Ramos (cell line): ENCODE data around the gene TENM4.

Experiments
- in situ Hi-C: fragments of 300-500 bp; cut with MboI; formaldehyde crosslinking; loops from one replicate; pipeline ENCODE4 v1.14.3; 2022; ENCODE audit warnings: low sequenced_read_pairs; ENCODE audit not compliant: unreplicated experiment

The TENM4 gene

DNA sequence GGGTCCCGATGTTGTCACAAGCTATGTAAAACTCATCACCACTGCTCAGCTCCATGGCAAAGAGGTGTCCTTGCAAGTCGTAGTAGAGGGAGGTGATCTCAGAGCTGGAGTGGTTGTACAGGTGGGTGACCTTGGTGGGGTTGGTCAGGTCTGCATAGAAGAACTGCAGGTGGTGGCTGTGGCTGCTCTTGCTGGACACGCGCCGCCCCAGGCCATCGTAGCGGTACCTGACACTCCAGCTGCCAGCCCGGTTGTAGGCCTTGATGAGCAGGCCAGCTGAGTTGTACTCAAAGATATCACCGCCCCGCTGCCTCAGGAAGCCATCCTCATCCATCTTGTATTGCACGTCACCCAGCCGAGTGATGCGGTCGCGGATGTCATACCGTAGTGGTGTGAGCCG lies 771.6 kb downstream of the TENM4 start:
- in situ Hi-C loops: no loop called here

DNA sequence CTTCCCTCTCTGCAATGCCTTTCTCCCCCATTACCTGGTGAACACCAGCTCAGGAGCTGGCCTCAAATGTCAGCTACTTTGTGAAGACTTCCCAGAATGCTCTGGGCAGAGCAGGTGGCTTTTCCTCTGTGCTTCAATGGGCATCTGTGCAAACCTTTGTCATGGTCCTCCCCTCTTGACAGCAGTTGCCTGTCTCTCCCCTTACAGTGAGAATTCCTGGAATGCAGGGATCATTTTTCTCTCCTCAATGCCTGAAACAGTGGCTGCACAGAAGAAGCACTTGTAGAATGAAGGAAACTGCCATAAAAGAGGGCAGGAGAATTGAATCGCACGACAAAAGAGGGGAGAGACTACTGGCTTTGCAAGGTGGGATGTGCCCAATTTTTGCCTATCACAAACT lies 773.4 kb downstream of the TENM4 start:
- in situ Hi-C loops: no loop called here

DNA sequence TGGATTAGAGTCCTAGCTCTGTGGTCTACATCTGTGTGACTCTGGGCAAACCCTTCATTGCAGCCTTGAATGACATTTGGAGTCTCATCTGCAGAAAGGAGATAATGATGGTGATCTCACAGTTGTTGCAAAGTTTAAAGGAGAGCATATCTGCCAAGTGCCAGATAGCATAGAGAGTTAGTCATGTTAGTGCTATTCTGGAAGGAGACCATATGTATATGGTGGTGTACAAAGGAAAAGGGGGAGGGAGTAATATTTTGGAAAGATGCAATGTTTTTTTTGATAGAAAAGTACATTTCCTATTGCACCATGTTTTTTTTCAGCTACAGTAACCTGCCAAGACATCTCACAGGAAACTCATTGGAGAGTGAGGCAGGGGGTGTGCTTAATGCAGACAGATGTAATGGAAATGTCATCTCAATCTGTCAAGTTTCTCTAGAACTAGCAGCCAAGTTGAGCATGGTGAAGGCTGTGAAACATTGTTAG lies 774.1 kb downstream of the TENM4 start:
- in situ Hi-C loops: no loop called here

DNA sequence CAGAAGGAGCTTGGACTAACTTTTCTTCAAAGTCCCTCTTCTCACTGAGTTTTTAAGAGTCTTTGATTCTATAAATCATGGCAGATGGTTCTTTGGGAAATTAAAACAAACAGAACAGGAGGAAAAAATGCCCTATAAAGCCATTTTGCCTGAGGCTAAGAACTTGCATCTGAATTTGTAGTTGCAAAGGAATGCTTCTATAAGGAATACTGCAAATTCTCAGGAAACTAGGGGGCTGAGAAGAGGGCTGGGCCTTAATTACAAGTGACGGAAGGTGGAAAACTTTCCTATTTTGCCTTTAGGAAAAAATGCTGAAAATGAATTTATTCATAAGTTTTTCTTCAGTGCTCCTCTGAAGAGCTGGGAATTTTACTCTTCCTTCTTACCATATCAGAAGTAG lies 776.2 kb downstream of the TENM4 start:
- in situ Hi-C loops: no loop called here

DNA sequence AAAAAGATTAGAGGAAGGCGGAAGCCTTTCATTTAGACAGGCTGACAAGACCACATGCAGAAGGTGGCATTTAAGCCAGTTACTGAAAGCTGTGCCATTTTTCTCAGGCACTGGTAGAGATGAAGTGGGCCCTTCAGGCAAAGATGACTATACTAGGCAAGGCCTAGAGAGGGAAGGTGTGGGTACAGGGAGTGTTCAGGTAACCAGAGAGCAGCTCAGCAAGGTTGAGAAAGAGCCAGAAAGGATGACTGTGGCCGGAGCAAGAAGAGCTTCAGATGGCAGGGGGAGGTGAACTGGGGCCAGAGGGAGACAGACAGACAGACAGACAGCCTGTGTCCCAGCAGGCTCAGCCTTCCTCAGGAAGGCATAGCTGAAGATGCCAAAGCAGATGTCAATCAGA lies 778.0 kb downstream of the TENM4 start:
- in situ Hi-C loops: no loop called here

DNA sequence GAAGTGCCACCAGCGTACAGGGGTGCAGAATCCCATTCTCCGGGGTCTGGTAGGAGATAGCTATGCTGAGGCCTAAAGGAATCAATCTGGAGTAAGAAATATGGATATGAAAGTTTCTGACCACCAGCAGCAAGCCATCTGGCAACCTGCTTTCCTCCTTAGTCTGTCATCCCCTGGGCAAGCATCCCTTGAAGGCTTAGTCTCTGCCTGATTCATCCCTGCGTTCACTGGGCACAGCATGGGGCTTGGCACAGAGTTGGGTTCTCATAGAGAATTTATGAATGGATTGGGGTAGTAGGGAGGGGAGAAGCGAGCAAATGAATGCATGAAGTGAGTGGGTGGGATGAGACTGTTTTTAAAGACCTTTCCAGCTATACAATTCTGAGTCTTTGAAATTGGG lies 780.4 kb downstream of the TENM4 start:
- in situ Hi-C loops: no loop called here

DNA sequence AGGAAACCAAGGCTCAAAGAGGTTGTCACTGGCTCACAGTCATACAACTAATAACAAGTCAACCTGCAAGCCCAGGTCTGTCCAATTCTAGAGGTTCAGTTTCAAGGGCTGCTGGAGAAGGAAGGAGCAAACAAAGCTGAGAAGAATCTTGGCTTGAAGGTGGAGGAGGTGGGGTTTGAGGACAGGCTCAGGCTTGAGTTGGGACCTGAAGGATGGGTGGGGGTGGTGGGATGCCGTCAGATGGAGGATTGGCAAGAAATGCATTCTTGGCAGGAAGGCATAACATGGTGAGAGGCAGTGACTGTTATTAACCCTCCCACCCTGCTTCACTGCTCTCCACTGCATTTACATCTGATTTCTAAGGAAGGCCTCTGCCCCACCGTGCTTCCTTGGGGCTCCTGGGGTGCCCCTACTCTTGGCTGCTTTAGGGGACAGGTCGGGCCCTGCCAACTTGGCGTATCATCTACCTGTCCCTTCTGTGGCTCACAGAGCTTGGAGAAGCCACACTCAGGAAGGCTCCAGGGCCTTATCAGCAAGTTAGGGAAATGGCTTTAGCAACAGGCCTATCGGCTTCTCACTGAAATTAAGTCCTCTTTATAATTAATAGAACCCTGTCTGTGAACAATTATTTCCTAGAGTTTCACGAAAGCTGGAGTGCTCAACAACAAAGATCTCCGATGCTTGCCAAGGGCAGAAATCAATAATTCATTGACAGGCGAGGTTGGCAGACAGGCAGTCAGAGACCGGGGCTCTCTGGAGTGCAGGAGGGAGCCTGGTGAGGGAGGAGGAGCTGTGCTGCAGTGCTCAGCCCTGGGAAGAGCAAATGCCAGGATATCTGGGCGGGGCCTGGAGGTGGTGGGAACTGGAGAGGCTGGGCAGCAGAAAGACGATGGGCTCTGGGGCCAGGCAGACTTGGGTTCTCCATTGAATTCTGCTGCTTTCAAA lies 781.2 kb downstream of the TENM4 start:
- in situ Hi-C loops: no loop called here

DNA sequence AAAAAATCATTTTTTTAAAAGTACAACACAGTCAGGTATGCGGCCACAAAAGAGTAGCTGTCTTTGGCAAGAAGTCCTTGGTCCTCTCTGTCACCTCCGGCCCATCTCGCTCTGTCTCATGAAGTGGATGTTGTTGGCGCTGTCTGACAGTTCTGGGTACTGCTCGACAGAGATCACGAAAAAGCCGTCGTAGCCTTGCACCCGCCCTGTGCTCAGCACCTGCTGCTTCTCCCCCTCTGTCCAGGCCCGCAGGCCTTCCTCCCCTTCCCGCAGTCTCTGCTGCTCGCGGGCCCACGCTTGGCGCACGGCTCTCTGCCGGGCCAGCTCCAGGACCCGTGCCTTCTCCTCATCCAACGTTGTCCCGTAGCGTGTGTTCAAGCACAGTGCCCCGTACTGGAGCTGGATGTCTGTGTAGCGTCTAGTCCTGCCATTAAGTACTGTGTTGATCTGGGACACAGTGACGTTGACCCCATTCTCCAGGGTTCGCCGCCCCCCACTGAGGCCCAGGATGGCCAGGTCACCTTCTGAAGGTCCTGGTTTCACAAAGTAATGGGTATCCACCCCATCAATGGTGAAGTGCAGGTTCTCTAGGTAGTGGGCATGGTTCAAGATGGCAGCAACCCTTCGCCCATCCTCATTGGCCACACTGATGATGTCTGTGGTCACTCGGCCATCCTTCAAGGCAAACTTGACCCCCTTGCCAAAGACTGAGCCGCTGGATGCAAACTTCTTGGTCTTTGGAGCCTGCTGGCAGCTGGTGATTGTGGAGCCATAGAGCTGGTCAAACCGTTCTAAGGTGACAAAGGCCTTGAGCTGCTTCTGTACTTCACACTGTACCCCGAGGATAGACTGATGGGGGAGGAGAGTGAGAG lies 782.6 kb downstream of the TENM4 start:
- in situ Hi-C loops: no loop called here

DNA sequence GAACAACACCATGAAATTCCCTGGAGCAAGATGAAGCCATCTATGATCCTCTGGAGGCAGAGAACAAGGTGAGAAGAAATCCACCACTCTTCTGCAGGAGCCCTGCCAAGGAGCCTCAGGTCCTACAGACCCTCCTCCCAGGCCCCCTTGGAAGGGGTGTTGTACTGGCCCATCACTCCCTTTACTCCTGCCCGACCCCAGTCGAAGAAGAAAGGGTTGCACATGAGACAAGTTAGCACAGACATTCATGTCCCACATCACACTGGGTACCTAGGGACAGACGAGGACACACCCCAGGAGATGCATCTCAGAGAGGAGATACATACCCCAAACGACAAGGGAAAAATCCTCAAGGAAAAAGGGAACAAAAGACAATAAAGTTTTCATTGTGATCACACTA lies 783.4 kb downstream of the TENM4 start:
- in situ Hi-C loops: no loop called here

DNA sequence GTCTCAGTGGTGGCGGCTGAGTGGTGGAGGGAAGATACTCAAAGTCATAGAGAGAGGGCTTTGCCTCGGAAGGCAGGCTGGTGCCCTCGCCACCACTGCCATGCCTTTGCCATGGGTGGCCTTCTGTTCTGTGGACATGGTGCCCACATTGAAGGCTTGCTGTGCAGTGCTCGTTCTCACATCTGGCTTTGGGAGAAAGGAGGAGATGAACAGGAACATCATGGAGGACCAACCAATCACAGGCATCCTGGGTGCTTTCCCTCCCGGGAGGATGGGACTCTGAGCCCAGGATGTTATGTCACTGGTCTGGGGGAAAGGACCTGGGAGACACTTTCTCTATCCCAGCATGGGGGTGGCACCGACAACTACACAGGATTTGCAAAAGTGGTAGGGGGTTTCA lies 783.8 kb downstream of the TENM4 start:
- in situ Hi-C loops: no loop called here

DNA sequence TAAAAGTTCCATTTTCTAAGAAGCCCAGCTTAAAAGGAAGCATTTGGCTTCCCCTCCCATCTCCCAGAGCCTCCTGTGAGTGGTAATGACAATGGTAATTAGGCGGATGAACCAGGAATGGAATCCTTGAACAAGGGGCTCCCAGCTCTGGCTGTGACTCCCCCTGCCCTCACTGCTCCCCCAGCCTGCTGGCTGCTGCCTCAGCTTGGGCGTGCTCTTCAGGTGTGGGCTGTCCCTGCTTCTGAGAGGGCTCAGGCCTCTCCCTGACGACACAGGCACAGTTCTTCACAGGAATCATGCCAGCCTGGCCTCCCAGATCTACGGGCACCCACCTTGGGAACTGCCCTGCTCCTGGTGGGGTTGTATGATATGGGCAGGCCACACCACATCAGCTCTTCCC lies 784.5 kb downstream of the TENM4 start:
- in situ Hi-C loops: no loop called here

DNA sequence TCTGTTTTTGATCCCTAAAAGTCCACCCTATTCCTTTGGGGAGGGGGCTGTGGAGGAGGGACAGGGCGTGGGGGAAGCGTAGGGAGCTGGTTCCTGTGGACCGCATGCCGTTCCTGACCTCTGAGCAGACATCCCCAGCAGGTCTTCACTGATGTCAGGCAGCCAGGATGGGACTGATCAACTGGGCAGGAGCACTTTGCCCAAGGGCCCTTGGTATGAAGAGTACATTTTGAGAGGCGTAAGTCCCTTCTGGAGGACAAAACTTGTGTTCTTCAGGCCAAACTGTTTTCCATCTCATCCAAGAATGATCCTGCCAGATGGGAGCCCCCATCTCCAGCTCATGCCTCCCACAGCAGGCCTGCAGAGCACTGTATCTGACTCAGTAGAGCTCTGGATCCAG lies 785.3 kb downstream of the TENM4 start:
- in situ Hi-C loops: no loop called here

DNA sequence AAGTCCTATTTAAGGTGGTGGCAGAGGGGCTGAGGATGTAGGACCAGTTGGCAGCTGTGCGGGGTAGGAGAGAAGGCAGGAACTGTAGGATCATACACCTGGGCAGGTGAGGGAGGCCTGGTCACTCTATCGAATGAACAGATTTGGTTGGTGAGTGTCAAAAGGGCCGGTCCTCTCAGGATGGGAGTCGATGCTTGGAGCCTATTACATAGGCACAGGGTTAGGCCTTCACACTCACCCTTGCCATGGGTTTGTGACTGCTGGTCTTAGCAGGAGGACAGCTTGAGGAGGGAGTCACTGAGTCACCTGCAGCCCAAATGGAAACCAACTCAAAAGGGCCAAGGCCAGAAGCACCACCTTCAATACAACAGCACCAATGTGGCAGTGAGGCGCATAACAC lies 786.0 kb downstream of the TENM4 start:
- in situ Hi-C loops: no loop called here

DNA sequence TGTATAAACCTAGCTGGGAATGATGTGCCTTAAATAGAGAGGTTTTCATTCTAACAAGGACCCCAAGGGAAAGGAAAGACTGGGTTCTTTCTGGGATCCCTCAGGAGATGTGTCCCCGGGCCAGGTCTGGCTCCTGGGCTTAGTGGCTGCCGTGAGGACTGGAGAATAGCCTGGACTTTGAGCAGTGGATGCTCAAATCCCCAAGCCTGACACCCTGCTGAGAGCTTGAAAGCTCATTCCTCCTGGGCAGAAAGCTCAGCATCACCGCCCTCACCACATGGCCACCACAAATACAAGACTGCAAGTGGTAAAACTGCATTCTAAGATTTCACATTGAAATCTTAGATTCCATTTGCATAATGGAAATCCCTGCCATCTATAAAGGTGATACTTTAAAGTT lies 786.8 kb downstream of the TENM4 start:
- in situ Hi-C loops: no loop called here

DNA sequence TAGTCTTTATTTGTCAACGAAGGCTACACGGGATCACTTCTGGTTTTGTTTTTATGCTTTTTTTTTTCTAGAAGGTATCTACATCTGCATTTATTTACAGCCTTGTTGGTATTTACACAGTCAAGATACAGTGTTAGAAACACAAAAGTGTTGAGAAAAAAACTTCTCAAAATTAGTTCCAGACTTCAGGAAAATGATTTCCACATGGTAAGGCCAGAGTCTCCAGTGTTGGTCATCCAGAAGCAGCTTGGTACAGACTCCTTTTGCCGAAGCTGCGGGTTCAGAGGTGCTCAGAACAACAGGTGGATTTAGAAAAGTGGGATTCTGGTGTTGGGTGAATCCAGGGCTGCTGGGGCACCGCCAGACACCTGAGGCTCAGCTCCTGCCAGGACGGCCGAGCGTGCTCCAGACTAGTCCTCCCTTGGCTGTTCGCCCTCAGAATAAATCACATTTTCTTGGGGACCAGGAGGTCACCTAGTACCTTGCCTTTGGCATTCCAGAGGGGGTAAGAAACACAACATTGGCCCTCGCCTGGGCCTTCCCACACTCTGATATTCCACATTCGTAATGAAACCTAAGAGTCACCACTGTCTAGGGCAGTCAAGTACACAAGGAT lies 787.4 kb downstream of the TENM4 start:
- in situ Hi-C loops: no loop called here

DNA sequence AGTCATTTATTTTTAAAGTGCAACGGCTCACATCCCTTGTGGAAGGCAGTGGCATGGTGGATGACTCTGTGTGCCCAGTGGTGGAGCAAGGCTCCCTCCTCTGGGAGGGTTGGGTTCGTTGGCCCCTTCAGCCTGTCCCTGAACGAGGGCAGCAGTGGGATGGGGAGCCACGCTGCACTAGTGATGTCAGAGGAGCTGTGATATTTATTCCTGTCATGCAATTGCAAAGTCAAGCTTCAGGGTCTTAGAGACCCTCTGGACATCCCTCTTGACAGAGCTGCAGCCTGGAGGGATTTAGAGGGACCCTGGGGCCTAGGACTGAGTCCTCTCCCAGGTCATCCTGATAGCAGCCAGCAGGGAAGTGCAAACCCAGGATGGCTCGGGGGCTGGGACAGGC lies 788.0 kb downstream of the TENM4 start:
- in situ Hi-C loops: no loop called here

DNA sequence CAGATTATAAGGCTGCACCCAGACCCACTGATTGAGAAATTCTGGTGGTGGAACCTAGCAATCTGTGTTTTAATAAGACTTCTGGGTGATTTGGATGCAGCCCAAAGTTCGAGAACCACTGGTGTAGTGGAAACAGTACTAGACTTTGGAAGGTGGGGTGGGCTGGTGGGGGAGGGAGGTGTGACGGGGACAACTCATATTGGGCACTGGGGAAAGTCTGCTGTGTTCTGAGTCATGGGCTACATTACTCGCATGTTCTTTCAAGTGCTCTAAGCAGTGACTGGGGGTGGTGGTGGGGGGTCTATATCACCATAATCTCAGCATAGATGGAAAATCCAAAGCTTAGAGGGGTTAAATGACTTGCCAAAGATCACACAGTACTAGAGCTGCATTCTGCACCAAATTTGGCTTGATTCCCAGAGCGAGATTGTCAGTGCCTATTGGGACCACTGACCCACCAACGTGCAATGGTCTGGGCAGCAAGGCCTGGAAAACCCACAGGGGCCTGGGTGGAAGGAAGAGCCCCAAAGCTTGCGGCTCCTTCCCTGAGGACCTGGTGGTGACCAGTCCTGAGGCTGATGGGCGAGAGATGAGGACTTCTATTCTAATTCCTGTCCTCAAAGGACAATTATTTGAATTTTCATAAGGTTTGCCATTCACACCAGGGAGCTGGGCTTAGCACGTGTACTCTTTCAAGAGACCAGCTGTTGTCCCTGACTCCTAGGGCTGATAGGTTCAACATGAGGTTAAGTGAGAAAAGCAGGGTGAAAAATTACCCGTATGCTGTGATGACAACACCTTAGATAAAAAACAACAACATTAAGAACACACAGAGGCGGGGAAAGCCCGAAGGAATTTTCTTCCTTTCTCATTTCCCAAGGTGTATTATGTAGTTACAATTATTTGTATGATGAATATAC lies 788.6 kb downstream of the TENM4 start:
- in situ Hi-C loops: no loop called here

DNA sequence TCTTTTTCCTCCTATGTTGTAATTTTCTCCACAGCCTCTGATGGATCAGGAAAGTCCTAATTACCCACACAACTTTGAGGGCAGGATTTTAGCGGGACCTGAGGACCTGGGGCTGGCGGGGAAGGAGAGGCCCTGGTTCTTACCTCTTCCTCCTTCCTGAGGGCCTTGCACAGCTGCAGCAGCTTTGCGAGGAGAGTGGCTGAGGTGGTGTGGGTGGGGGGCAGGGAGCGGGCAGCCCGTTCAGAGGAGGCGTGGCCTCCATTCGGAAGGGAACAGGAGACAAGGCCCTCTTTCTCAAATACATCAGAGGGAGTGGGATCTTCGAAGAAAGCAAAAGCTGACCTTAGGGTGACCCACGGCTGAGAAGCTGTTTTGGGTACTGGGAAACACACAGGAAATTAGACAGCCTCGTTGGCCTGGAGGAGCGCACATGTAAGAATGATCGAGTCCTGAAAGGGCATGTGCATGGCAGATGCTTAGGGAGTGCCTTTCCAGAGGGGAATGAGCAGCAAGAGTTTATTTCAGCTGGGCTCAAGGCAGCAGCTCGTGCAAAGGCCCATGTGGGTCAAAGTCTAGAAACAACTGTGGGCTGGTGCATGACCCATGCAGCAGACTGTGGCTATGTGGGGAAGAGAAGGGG lies 789.6 kb downstream of the TENM4 start:
- in situ Hi-C loops: no loop called here
